Measurements from ENCODE around the gene ATXN7L3B. TPM values are rescaled to one million over a fixed set of nuclear protein-coding genes. Genes with fewer than 3 reads are reported as not detected.
A peak's percentile ranks its signal among the peaks of the same experiment; 100 is the strongest.

The ATXN7L3B gene
- total RNA-seq, 2 experiments from 2014 or later = 19.8 to 19.9 TPM

DNA sequence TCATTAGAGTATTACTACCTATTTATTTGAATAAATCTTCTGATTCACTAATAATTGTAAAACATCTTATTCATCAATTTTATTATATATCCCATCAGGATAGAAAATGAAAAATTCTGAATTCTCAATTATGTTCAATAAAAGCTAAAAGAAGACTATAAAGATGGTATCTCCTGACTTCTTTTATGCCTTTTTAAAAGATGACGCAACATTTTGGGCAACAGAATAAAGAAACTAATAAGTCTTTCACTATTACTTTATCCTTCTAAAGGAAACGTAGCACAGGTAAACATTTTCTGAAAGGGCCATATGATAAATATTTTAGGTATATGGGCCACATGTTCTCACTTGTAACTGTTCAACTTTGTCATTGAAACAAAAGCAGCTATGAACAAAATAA is 10.1 kb upstream of the ATXN7L3B start:
- Mint-ChIP-seq H3K4me1 (ENCODE audit: low read depth) (no peaks in the 10 kb centered on the region), H3K27ac (no peak overlapping the region), H3K4me3 (no peak overlapping the region), H3K27me3 (ENCODE audit: low read depth) (peaks cover 4% of the 10 kb centered on the region), H3K9me3 (no peaks in the 10 kb centered on the region), H3K36me3 (ENCODE audit: low read depth) (no peaks in the 10 kb centered on the region)
- DNase-seq = no peak
- intact Hi-C loops (cut with micrococcal nuclease) = no loop called here
- CTCF ChIA-PET = no interaction called here

DNA sequence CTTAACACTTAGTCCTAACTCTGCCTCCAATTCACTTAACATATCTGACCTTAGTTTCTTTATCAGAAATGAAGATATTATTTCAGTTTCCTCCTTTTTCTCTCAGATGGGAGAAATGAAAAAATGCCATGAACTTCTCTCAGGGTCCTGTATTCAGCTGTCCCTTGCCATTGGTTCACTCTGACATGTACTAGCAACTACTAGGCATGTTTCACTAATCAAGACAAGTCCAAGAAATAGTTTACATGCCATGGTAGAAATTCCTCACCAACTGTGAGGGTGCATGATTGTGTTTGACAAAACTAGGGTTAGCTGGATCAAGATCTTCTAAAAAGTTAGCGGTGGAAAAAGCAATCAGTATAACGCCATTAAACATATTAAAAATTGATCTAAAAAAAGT is 7.0 kb upstream of the ATXN7L3B start:
- intact Hi-C loops (cut with micrococcal nuclease) = no loop called here
- no peak for DNase-seq
- H3K4me3 Mint-ChIP-seq = no peak overlapping the region
- peaks cover 2% of the 10 kb centered on the region for H3K4me1 Mint-ChIP-seq (ENCODE audit: low read depth)
- H3K36me3 Mint-ChIP-seq (ENCODE audit: low read depth) = no peaks in the 10 kb centered on the region
- H3K27me3 Mint-ChIP-seq (ENCODE audit: low read depth) = peaks cover 2% of the 10 kb centered on the region
- H3K9me3 Mint-ChIP-seq = no peaks in the 10 kb centered on the region
- CTCF ChIA-PET = no interaction called here
- no peak overlapping the region for H3K27ac Mint-ChIP-seq

DNA sequence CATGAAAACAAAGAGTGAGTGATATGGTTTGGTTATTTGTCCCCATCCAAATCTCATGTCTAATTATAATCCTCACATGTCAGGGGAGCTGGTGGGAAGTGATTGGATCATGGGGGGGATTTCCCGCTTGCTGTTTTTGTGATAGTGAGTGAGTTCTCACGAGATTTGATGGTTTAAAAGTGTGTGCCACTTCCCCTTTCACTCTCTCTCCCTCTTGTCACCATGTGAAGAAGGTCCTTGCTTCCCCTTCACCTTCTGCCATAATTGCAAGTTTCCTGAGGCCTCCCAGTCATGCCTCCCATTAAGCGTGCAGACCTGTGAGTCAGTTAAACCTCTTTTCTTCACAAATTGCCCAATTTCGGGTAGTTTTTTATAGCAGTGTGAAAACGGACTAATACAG is 2.1 kb upstream of the ATXN7L3B start:
- no peaks in the 10 kb centered on the region for H3K27me3 Mint-ChIP-seq (ENCODE audit: low read depth)
- intact Hi-C loops (cut with micrococcal nuclease) = loop anchor here (5.0 kb wide), 2 partner anchors 423 to 1547 kb away; partner anchors contain the start of gene NAP1L1
- no peak overlapping the region for H3K4me3 Mint-ChIP-seq
- H3K9me3 Mint-ChIP-seq = no peaks in the 10 kb centered on the region
- peaks cover 26% of the 10 kb centered on the region for H3K4me1 Mint-ChIP-seq (ENCODE audit: low read depth)
- peaks cover 28% of the 10 kb centered on the region for H3K36me3 Mint-ChIP-seq (ENCODE audit: low read depth)
- DNase-seq = peak; percentile 27
- CTCF ChIA-PET = interaction anchor here (0.6 kb wide), 1 partner anchor 107 kb away, joined by 3 read pairs; no protein-coding TSS in a partner anchor
- H3K27ac Mint-ChIP-seq = no peak overlapping the region

DNA sequence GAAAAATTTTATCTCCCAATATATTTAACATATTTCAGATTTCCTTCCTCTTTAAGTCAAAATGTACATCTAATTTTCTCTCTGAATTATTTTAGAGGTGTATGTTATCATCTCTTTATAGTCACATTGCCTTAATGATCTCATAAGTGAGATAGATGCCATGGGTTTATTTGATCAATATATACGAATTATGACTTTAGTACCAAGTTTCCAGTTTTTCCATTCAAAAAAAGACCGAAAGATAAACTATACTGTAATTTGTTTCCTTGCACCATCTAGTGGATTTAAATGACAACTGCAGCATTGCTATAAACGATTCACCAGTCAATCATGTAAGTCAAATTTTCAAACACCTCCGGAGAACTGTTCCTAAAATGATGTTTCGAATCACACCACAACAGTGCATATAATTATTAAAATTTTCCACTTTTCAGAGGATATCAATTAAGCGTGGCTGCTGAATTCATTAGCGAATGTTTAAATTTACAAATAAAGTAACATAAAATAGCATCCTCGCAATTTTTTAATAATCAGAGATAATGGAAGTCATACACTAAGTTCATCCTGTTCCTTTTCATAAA is 419 bp upstream of the ATXN7L3B start:
- Mint-ChIP-seq H3K36me3 (ENCODE audit: low read depth) (peaks cover 41% of the 10 kb centered on the region), H3K27ac (peak overlapping the region; percentile 97), H3K4me1 (ENCODE audit: low read depth) (peaks cover 42% of the 10 kb centered on the region), H3K27me3 (ENCODE audit: low read depth) (no peaks in the 10 kb centered on the region), H3K9me3 (no peaks in the 10 kb centered on the region), H3K4me3 (peak overlapping the region; percentile 91)
- no peak for DNase-seq
- intact Hi-C loops (cut with micrococcal nuclease) = loop anchor here (1.0 to 5.0 kb wide), 5 partner anchors 125 to 1545 kb away; partner anchors contain the start of genes KRR1 and NAP1L1
- CTCF ChIA-PET = interaction anchor here (0.7 to 0.8 kb wide), 2 partner anchors 18 to 125 kb away, joined by 3 read pairs; no protein-coding TSS in a partner anchor

DNA sequence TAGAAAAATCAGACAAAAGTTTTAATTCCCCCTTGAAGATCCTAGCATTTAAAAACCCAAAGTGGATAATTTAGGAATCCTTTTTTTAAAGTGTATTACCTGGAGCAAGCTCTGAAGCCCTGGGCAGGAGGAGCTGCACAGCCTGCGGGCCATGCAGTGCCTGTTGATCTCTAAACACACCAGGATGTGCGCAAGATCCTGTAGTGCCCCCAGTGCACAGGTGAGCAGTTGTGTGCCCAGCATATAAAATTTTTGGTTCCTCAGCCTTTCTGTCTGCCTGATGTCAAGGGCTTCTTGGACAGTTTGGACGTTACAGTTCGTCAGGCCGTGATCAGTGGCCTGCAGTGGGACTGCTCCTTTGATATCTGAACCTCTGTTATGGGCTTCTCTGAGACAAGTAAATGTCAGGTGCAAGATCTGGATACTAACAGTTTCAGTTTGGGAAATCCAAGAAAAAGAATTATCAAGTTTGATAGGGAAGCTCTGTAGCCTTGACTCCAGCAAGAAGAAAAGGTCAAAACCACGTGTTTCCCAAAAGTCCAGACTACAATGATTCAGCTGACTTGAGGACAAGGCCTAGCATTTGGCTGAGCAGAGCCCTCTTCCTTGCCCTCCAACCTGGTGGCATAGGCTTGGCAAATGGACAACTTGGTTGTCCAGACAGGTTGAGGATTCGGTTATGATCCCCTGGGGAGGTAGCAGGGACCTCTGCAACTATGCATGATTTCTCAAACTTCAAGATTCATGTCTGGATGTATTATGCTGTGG is 1.0 kb downstream of the ATXN7L3B start:
- intact Hi-C loops (cut with micrococcal nuclease) = loop anchor here (5.0 kb wide), 2 partner anchors 426 to 1544 kb away; partner anchors contain the start of gene NAP1L1
- CTCF ChIA-PET = interaction anchor here (0.7 to 1.0 kb wide), 3 partner anchors 11 to 795 kb away, joined by 3 read pairs; no protein-coding TSS in a partner anchor
- DNase-seq = peak; percentile 56
- Mint-ChIP-seq H3K36me3 (ENCODE audit: low read depth) (peaks cover 45% of the 10 kb centered on the region), H3K4me1 (ENCODE audit: low read depth) (peaks cover 51% of the 10 kb centered on the region), H3K4me3 (peak overlapping the region; percentile 91), H3K9me3 (no peaks in the 10 kb centered on the region), H3K27me3 (ENCODE audit: low read depth) (no peaks in the 10 kb centered on the region), H3K27ac (peak overlapping the region; percentile 97)

DNA sequence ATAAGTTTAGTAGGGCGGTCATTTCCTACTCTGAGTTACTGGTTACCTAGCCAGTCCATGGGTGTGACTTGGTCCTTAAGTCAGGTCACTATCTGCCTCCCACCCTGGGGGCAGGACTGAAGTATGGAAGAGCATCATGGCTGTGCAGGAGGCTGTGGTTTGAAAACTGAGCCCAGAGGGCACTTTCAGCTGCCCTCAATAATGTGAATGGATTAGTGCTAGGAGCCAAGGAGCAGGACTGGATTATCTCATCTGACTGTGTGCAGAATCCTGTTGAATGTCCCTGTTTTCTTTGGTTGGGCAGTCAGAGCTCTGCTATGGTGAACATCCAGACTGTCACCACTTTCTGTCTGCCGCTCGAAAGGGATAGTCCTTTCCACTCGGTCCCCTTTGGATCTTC is 1.6 kb downstream of the ATXN7L3B start:
- peaks cover 46% of the 10 kb centered on the region for H3K36me3 Mint-ChIP-seq (ENCODE audit: low read depth)
- no peak for DNase-seq
- CTCF ChIA-PET = interaction anchor here (1.0 kb wide), 1 partner anchor 11 kb away, joined by 3 read pairs; no protein-coding TSS in a partner anchor
- peaks cover 51% of the 10 kb centered on the region for H3K4me1 Mint-ChIP-seq (ENCODE audit: low read depth)
- H3K27me3 Mint-ChIP-seq (ENCODE audit: low read depth) = no peaks in the 10 kb centered on the region
- peak overlapping the region; percentile 97 for H3K27ac Mint-ChIP-seq
- intact Hi-C loops (cut with micrococcal nuclease) = loop anchor here (5.0 kb wide), 2 partner anchors 427 to 1543 kb away; partner anchors contain the start of gene NAP1L1
- H3K9me3 Mint-ChIP-seq = no peaks in the 10 kb centered on the region
- peak overlapping the region; percentile 91 for H3K4me3 Mint-ChIP-seq

DNA sequence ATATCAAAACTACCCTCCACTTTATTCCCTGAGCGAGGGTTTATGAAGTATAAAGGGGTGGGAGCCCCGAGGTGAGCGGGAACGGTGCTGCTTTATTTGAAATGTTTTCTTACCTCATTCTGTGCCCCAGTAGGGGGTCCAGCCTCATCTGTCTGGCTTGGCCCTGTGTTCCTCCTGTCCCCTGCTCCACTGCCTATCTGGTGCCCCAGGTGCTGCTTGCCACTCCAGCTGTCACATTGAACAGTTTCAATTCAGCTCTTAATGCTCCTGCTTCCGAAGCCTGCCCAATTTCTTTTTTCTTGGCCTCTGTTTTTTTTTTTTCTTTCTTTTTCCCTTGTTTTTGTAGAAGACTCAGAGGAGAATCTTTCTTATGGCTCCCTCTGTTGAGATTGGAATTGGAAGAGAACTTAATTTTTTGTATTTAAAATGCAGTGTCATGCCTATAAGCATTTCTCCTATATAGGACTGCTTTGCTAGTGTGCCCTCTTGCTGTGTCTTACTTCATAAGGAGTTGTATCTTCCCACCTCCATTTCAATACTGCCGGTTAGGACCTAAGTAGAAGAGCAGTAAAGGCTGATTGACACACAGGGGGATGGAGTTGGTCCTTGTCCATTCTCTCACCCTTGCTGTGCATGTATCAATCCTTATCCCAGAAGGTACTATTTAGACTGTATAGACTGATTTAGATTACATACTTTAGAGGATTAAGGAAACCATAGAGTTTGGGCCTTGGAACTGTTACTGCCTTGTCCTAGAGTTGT is 2.3 kb downstream of the ATXN7L3B start:
- H3K9me3 Mint-ChIP-seq = no peaks in the 10 kb centered on the region
- CTCF ChIA-PET = interaction anchor here (1.0 kb wide), 1 partner anchor 10 kb away, joined by 3 read pairs; no protein-coding TSS in a partner anchor
- H3K27ac Mint-ChIP-seq = peak overlapping the region; percentile 68
- intact Hi-C loops (cut with micrococcal nuclease) = loop anchor here (5.0 kb wide), 2 partner anchors 428 to 1542 kb away; partner anchors contain the start of gene NAP1L1
- no peaks in the 10 kb centered on the region for H3K27me3 Mint-ChIP-seq (ENCODE audit: low read depth)
- H3K36me3 Mint-ChIP-seq (ENCODE audit: low read depth) = peaks cover 46% of the 10 kb centered on the region
- no peak for DNase-seq
- peaks cover 51% of the 10 kb centered on the region for H3K4me1 Mint-ChIP-seq (ENCODE audit: low read depth)
- peak overlapping the region; percentile 91 for H3K4me3 Mint-ChIP-seq

DNA sequence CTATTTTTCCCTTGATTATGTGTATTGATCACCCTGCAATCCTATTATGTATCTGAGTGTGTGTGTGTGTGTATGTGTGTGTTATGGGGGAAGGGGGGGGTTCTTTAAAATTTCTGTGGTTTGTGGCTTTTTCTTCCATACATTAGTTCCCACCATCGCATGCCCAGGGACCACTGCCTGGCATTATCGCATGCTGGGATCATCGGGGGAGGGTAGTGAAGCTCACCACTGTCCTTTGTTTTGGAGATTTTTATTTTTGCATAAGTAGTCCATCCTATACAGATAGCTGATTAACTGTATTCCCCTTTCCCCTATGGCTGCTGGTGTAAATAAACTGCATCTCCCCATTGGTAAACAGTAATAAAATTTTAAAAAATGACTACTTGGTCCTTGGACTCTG is 3.4 kb downstream of the ATXN7L3B start:
- intact Hi-C loops (cut with micrococcal nuclease) = no loop called here
- Mint-ChIP-seq H3K27me3 (ENCODE audit: low read depth) (no peaks in the 10 kb centered on the region), H3K4me3 (no peak overlapping the region), H3K36me3 (ENCODE audit: low read depth) (peaks cover 46% of the 10 kb centered on the region), H3K4me1 (ENCODE audit: low read depth) (peaks cover 49% of the 10 kb centered on the region), H3K27ac (no peak overlapping the region), H3K9me3 (no peaks in the 10 kb centered on the region)
- CTCF ChIA-PET = no interaction called here
- DNase-seq = no peak

DNA sequence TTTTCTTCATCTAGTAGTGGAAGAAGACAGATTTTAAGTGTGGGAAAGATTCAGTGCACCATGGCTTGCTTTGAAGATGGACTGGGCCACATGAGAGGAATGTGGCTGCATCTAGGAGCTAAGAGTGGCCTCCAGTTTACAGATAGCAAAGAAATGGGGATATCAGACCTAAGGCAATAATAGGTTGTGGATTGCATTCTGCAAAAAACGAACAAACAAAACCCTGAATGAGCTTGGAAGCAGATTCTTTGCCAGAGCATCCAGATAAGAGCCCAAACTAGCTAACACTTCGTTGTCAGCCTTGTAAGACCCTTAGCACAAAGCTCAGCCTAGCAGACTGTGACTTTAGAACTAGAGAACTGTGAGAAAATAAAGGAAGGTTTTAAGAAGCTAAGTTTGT is 9.6 kb downstream of the ATXN7L3B start:
- H3K4me3 Mint-ChIP-seq = no peak overlapping the region
- H3K4me1 Mint-ChIP-seq (ENCODE audit: low read depth) = peaks cover 9% of the 10 kb centered on the region
- CTCF ChIA-PET = interaction anchor here (1.0 kb wide), 1 partner anchor 130 kb away, joined by 3 read pairs; no protein-coding TSS in a partner anchor
- H3K27me3 Mint-ChIP-seq (ENCODE audit: low read depth) = no peaks in the 10 kb centered on the region
- peaks cover 5% of the 10 kb centered on the region for H3K36me3 Mint-ChIP-seq (ENCODE audit: low read depth)
- H3K9me3 Mint-ChIP-seq = no peaks in the 10 kb centered on the region
- peak overlapping the region; percentile 1 for H3K27ac Mint-ChIP-seq
- no peak for DNase-seq
- intact Hi-C loops (cut with micrococcal nuclease) = no loop called here

DNA sequence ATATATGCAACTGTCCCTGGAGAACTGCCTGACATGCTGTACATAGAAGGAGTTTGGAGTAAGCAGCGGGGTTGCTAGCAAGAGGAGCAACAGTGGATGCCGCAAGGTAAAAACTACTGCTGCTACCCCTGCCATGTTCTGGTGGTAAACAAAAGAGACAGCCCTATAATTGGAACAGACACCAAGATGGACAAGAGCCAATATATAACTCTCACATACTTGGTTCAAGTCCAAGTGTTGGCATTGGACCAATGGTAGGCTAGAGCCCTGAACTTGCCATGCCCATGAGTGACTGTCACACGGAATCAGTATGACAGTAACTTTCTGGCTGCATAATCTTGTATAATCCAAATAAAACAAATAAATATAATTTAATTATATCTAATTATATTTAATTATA is 13.7 kb downstream of the ATXN7L3B start:
- no peak overlapping the region for H3K27ac Mint-ChIP-seq
- no peak for DNase-seq
- intact Hi-C loops (cut with micrococcal nuclease) = no loop called here

DNA sequence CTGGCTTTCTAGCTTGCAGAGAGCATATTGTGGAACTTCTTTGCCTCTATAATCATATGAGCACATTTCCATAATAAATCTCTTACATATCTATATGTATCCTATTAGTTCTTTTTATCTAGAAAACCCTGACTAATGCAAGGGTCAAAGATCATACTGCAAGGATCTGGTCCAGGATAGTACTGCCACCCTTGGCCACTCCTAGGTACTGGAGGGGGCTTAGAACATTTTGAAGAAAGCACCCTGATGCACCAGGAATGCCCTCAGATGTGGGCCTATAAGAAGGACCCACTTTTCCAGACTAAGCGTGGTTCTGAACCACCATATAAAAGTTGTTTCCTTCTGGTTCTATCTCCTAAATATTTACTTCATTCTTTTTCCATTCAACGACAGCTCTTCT is 14.6 kb downstream of the ATXN7L3B start:
- no peak for DNase-seq
- Mint-ChIP-seq H3K4me1 (ENCODE audit: low read depth) (no peaks in the 10 kb centered on the region), H3K27ac (no peak overlapping the region), H3K36me3 (ENCODE audit: low read depth) (no peaks in the 10 kb centered on the region), H3K9me3 (no peaks in the 10 kb centered on the region), H3K27me3 (ENCODE audit: low read depth) (no peaks in the 10 kb centered on the region), H3K4me3 (no peak overlapping the region)
- CTCF ChIA-PET = interaction anchor here (1.3 kb wide), 1 partner anchor 14 kb away, joined by 3 read pairs; no protein-coding TSS in a partner anchor
- intact Hi-C loops (cut with micrococcal nuclease) = no loop called here

More for the DNA sequence above, 13.7 kb downstream of the ATXN7L3B start:
- CTCF ChIA-PET = no interaction called here
- Mint-ChIP-seq H3K4me1 (ENCODE audit: low read depth) (no peaks in the 10 kb centered on the region), H3K27me3 (ENCODE audit: low read depth) (no peaks in the 10 kb centered on the region), H3K9me3 (no peaks in the 10 kb centered on the region), H3K4me3 (no peak overlapping the region), H3K36me3 (ENCODE audit: low read depth) (no peaks in the 10 kb centered on the region)

DNA sequence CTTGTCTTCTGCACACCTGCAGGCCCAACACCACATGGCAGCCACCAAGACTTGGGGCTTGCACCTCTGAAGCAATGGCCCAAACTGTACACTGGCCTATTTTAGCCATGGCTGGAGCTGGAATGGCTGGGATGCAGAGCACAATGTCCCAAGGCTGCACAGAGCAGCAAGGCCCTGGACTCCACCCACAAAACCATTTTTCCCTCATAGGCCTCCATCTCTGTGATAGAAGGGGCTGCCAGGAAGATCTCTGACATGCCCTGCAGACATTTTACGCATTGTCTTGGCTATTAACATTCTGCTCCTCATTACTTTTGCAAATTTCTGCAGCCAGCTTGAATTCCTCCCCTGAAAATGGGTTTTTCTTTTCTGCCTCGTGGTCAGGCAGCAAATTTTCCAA is 22.1 kb downstream of the ATXN7L3B start:
- H3K27ac Mint-ChIP-seq = no peak overlapping the region
- H3K36me3 Mint-ChIP-seq (ENCODE audit: low read depth) = no peaks in the 10 kb centered on the region
- CTCF ChIA-PET = no interaction called here
- H3K9me3 Mint-ChIP-seq = no peaks in the 10 kb centered on the region
- intact Hi-C loops (cut with micrococcal nuclease) = no loop called here
- no peaks in the 10 kb centered on the region for H3K4me1 Mint-ChIP-seq (ENCODE audit: low read depth)
- no peak overlapping the region for H3K4me3 Mint-ChIP-seq
- no peak for DNase-seq
- no peaks in the 10 kb centered on the region for H3K27me3 Mint-ChIP-seq (ENCODE audit: low read depth)
